Measurements from ENCODE around the gene RALGDS. TPM values are rescaled to one million over a fixed set of nuclear protein-coding genes. Genes with fewer than 3 reads are reported as not detected.

The RALGDS gene
- total RNA-seq, 1 experiment from 2014 or later: 40.1 TPM

GRCh38 chr9:133151601-133152525 is 30.8 kb upstream of the RALGDS start:
- Histone ChIP-seq H3K4me1 (ENCODE audit: insufficient read depth, low read length, poor library complexity, severe bottlenecking) (peaks cover 14% of the 10 kb centered on the region), H3K36me3 (ENCODE audit: insufficient read depth, low read length, poor library complexity, severe bottlenecking) (no peaks in the 10 kb centered on the region), H3K4me3 (ENCODE audit: low read depth, low read length, poor library complexity, severe bottlenecking) (no peak overlapping the region), H3K27me3 (replicated peaks; ENCODE audit: insufficient read depth, low read depth, low read length, poor library complexity) (no peaks in the 10 kb centered on the region), H3K9me3 (ENCODE audit: low read depth, low read length, poor library complexity, severe bottlenecking) (no peaks in the 10 kb centered on the region), H3K27ac (ENCODE audit: low read depth, low read length, poor library complexity, severe bottlenecking) (no peak overlapping the region)
- ChIA-PET POLR2A (ENCODE audit: low non-redundant PET) (interaction anchor here (0.6 kb wide), 1 partner anchor 283 kb away, joined by 3 read pairs; no protein-coding TSS in a partner anchor), CTCF (no interaction called here)
- DNase-seq (ENCODE audit: low spot score): no peak
- intact Hi-C loops (cut with micrococcal nuclease; ENCODE audit: unreplicated experiment): no loop called here
- BruUV-seq (replicated peaks): no TSS peak
- TF ChIP-seq EZH2 (IDR thresholded peaks at IDR 0.05; ENCODE audit: borderline replicate concordance, low read depth, low read length, poor library complexity, severe bottlenecking): no peak
- TF ChIP-seq CTCF (conservative IDR thresholded peaks at IDR 0.05; ENCODE audit: low read depth, low read length): no peak

GRCh38 chr9:133151041-133151440 is 30.0 kb upstream of the RALGDS start:
- ChIA-PET CTCF (no interaction called here), POLR2A (ENCODE audit: low non-redundant PET) (interaction anchor here (0.6 kb wide), 1 partner anchor 282 kb away, joined by 3 read pairs; no protein-coding TSS in a partner anchor)
- BruUV-seq (replicated peaks): no TSS peak
- Histone ChIP-seq H3K27me3 (replicated peaks; ENCODE audit: insufficient read depth, low read depth, low read length, poor library complexity) (no peaks in the 10 kb centered on the region), H3K4me1 (ENCODE audit: insufficient read depth, low read length, poor library complexity, severe bottlenecking) (peaks cover 14% of the 10 kb centered on the region), H3K4me3 (ENCODE audit: low read depth, low read length, poor library complexity, severe bottlenecking) (no peak overlapping the region), H3K27ac (ENCODE audit: low read depth, low read length, poor library complexity, severe bottlenecking) (no peak overlapping the region), H3K36me3 (ENCODE audit: insufficient read depth, low read length, poor library complexity, severe bottlenecking) (no peaks in the 10 kb centered on the region), H3K9me3 (ENCODE audit: low read depth, low read length, poor library complexity, severe bottlenecking) (no peaks in the 10 kb centered on the region)
- DNase-seq (ENCODE audit: low spot score): no peak
- intact Hi-C loops (cut with micrococcal nuclease; ENCODE audit: unreplicated experiment): no loop called here
- TF ChIP-seq CTCF (conservative IDR thresholded peaks at IDR 0.05; ENCODE audit: low read depth, low read length): no peak
- no peak for TF ChIP-seq EZH2 (IDR thresholded peaks at IDR 0.05; ENCODE audit: borderline replicate concordance, low read depth, low read length, poor library complexity, severe bottlenecking)

- DNase-seq (ENCODE audit: low spot score): peak; percentile 92
- peak overlapping the region; percentile 77 for H3K27ac ChIP-seq (ENCODE audit: low read depth, low read length, poor library complexity, severe bottlenecking)
- H3K27me3 ChIP-seq (replicated peaks; ENCODE audit: insufficient read depth, low read depth, low read length, poor library complexity): no peaks in the 10 kb centered on the region
- peaks cover 23% of the 10 kb centered on the region for H3K4me1 ChIP-seq (ENCODE audit: insufficient read depth, low read length, poor library complexity, severe bottlenecking)
- BruUV-seq (replicated peaks): TSS peak; percentile 75
- TF ChIP-seq CTCF (conservative IDR thresholded peaks at IDR 0.05; ENCODE audit: low read depth, low read length) (0 out of 2 replicates have a peak, but pooled peaks have one; percentile 28), EZH2 (IDR thresholded peaks at IDR 0.05; ENCODE audit: borderline replicate concordance, low read depth, low read length, poor library complexity, severe bottlenecking) (no peak)
- H3K9me3 ChIP-seq (ENCODE audit: low read depth, low read length, poor library complexity, severe bottlenecking): no peaks in the 10 kb centered on the region
- CTCF ChIA-PET: interaction anchor here (0.6 kb wide), 2 partner anchors 38 to 206 kb away, joined by 4 read pairs; no protein-coding TSS in a partner anchor
- intact Hi-C loops (cut with micrococcal nuclease; ENCODE audit: unreplicated experiment): loop anchor here (5.0 kb wide), 1 partner anchor 107 kb away; no protein-coding TSS in a partner anchor
- H3K36me3 ChIP-seq (ENCODE audit: insufficient read depth, low read length, poor library complexity, severe bottlenecking): no peaks in the 10 kb centered on the region
- POLR2A ChIA-PET (ENCODE audit: low non-redundant PET): interaction anchor here (0.6 kb wide), 1 partner anchor 534 kb away, joined by 3 read pairs; no protein-coding TSS in a partner anchor
- peak overlapping the region; percentile 74 for H3K4me3 ChIP-seq (ENCODE audit: low read depth, low read length, poor library complexity, severe bottlenecking)
Measured at GRCh38 chr9:133149130-133150015, 28.3 kb upstream of the RALGDS start.

Data from A673 (cell line).